Measurements from ENCODE around the gene PLP1.

DNA sequence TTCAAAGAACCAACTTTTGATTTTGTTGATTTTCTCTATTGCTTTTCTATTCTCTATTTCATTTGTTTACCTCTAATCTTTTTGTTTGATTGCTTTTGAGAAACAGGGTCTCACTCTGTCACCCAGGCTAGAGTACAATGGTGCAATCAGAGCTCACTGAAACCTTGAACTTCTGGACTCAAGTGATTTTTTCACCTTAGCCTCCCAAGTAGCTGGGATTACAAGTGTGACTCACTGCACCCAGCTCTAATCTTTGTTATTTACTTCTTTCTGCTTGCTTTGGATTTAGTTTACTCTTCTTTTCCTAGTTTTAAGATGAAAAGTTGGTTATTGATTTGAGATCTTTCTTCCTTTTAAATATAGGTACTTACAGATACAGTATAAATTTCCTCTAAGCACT is 29.2 kb downstream of the PLP1 start:
- TF ChIP-seq, protein P1, sequence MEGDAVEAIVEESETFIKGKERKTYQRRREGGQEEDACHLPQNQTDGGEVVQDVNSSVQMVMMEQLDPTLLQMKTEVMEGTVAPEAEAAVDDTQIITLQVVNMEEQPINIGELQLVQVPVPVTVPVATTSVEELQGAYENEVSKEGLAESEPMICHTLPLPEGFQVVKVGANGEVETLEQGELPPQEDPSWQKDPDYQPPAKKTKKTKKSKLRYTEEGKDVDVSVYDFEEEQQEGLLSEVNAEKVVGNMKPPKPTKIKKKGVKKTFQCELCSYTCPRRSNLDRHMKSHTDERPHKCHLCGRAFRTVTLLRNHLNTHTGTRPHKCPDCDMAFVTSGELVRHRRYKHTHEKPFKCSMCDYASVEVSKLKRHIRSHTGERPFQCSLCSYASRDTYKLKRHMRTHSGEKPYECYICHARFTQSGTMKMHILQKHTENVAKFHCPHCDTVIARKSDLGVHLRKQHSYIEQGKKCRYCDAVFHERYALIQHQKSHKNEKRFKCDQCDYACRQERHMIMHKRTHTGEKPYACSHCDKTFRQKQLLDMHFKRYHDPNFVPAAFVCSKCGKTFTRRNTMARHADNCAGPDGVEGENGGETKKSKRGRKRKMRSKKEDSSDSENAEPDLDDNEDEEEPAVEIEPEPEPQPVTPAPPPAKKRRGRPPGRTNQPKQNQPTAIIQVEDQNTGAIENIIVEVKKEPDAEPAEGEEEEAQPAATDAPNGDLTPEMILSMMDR (IDR thresholded peaks at IDR 0.05) = no peak
- TF ChIP-seq POLR2A (IDR thresholded peaks at IDR 0.05) (no peak), EP300 (IDR thresholded peaks at IDR 0.05; ENCODE audit: low read depth) (no peak)
